ENCODE results near the gene PABPC1L.

DNA sequence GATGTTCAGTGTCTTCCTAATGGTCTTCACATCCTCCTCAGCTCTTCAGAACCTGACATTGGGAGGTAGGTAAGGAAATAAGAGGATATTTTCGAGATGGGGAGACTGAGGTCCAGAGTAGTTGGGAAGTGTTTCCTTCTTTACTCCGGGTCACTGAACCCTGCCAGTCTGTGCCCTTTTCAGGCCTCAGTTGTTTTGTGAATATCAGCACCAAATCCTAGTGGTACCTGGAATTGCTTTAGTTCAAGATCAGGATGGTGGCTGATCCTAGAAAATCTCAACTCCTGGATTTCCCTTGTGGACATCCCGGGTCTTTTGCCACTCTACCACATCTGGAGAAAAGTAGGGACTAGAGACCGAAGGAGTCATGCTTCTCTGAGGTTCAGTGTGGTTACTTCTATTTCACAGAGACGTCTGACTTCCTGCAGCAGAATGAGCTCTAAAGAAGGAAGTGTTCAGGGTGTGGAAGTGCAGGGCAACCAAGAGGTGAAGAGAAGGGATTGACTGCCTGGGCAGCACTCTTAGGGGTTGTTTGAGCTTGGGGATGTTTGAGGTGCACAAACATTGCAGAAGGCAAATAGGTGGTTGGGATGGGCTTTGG, 57.4 kb downstream of the PABPC1L start:
- TF ChIP-seq YY1 (IDR thresholded peaks at IDR 0.05; ENCODE audit: extremely low read depth, insufficient replicate concordance, low read depth, low read length) (no peak), RAD21 (IDR thresholded peaks at IDR 0.05; ENCODE audit: low read depth) (no peak), JUND (IDR thresholded peaks at IDR 0.05) (no peak), POLR2A (IDR thresholded peaks at IDR 0.05; ENCODE audit: borderline replicate concordance, extremely low read depth, insufficient read depth, insufficient read length) (no peak), EZH2 (IDR thresholded peaks at IDR 0.05) (no peak), SRF (IDR thresholded peaks at IDR 0.05; ENCODE audit: low read depth) (no peak), POLR2AphosphoS5 (IDR thresholded peaks at IDR 0.05; ENCODE audit: low read depth, low read length) (no peak), ZFX (IDR thresholded peaks at IDR 0.05) (no peak), ZNF274 (IDR thresholded peaks at IDR 0.05; ENCODE audit: low read depth, low read length) (no peak)
- TF ChIP-seq, protein P1, sequence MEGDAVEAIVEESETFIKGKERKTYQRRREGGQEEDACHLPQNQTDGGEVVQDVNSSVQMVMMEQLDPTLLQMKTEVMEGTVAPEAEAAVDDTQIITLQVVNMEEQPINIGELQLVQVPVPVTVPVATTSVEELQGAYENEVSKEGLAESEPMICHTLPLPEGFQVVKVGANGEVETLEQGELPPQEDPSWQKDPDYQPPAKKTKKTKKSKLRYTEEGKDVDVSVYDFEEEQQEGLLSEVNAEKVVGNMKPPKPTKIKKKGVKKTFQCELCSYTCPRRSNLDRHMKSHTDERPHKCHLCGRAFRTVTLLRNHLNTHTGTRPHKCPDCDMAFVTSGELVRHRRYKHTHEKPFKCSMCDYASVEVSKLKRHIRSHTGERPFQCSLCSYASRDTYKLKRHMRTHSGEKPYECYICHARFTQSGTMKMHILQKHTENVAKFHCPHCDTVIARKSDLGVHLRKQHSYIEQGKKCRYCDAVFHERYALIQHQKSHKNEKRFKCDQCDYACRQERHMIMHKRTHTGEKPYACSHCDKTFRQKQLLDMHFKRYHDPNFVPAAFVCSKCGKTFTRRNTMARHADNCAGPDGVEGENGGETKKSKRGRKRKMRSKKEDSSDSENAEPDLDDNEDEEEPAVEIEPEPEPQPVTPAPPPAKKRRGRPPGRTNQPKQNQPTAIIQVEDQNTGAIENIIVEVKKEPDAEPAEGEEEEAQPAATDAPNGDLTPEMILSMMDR (IDR thresholded peaks at IDR 0.05 in 2 of 3, conservative IDR thresholded peaks at IDR 0.05 in 1 of 3; ENCODE audit: borderline replicate concordance in 1 of 3, insufficient read depth in 1 of 3, low read depth in 2 of 3, low read length in 2 of 3): no peak
- TF ChIP-seq, protein P2, sequence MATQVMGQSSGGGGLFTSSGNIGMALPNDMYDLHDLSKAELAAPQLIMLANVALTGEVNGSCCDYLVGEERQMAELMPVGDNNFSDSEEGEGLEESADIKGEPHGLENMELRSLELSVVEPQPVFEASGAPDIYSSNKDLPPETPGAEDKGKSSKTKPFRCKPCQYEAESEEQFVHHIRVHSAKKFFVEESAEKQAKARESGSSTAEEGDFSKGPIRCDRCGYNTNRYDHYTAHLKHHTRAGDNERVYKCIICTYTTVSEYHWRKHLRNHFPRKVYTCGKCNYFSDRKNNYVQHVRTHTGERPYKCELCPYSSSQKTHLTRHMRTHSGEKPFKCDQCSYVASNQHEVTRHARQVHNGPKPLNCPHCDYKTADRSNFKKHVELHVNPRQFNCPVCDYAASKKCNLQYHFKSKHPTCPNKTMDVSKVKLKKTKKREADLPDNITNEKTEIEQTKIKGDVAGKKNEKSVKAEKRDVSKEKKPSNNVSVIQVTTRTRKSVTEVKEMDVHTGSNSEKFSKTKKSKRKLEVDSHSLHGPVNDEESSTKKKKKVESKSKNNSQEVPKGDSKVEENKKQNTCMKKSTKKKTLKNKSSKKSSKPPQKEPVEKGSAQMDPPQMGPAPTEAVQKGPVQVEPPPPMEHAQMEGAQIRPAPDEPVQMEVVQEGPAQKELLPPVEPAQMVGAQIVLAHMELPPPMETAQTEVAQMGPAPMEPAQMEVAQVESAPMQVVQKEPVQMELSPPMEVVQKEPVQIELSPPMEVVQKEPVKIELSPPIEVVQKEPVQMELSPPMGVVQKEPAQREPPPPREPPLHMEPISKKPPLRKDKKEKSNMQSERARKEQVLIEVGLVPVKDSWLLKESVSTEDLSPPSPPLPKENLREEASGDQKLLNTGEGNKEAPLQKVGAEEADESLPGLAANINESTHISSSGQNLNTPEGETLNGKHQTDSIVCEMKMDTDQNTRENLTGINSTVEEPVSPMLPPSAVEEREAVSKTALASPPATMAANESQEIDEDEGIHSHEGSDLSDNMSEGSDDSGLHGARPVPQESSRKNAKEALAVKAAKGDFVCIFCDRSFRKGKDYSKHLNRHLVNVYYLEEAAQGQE (IDR thresholded peaks at IDR 0.05; ENCODE audit: low read depth): no peak

Measured in HCT116 (cell line).